Measurements from ENCODE around the gene LCK. TPM values are rescaled to one million over a fixed set of nuclear protein-coding genes. Genes with fewer than 3 reads are reported as not detected.

Gene LCK
- total RNA-seq, 4 donors from 2014 or later: 2.2 to 4.0 (median 3.5) TPM

DNA sequence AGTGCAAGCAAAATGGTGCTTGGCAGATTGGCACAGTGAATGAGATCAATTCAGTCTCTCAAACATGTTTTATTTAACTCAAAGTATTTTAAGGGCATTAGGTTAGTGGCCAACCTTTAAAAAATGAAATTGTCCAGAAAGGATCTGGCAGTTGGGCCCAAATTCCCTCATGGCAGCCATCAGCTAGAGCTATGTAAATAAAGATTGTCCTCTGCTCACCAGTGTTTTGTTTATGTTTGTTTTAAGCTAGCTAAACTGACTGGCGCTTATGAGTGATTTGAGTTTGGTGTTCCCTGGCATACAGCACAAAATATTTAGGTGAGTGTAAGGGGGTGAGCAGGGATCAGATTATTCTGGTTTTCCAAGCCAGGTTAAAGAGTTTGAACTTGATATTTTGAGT lies 58.9 kb downstream of the LCK start:
- 73 to 96% methylated on average over 1 of the region's 1 CpG for WGBS, 2 donors
- Histone ChIP-seq H3K4me1 (peaks cover 33 to 41% of the 10 kb centered on the region in 2 donors), H3K27ac (no peak overlapping the region), H3K36me3 (peaks cover 0 to 8% of the 10 kb centered on the region in 2 donors), H3K27me3 (no peaks in the 10 kb centered on the region), H3K4me3 (replicated peaks in 1 of 3) (no peak overlapping the region), H3K9me3 (no peaks in the 10 kb centered on the region)
- intact Hi-C loops (cut with DNase I): no loop called here
- no peak for DNase-seq
- no peak for TF ChIP-seq CTCF (IDR thresholded peaks at IDR 0.05)
- no peak for TF ChIP-seq POLR2A (IDR thresholded peaks at IDR 0.05)

DNA sequence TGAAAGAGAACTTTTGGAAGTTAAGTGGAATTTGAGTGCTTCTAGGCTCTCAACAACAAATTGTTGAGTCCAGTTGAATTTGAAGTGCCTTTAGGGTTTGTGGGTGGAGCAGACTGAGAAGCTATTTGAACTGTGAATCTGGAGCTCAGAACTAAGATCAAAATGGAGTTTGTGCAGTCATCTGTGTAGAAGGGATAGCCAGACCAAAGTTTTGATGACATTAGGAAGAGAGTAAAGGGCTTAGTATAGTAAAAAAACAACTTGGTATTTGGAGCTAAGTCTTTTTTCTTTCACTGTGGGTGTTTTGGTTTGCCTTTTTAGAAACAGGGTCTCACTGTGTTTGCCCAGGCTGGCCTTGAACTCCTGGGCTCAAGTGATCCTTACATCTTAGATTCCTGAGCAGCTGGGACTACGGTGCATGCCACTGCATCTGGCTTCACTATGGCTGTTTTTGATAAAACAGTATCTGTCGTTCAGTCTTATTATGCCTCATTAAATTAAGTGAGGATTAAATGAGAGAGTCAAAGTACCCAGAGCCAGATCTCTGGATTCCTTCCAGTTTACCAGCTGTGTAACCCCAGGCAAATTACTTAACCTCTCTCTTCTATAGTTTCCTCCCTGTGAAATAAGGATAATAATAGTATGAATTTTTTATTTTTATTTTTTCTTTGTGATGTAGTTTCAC lies 60.8 kb downstream of the LCK start:
- WGBS, 2 donors: 20 to 36% methylated on average over 2 of the region's 2 CpGs
- peaks cover 0 to 2% of the 10 kb centered on the region in 2 donors for H3K36me3 ChIP-seq
- peak overlapping the region in 1 of 3 donors; percentile 67 for H3K27ac ChIP-seq
- H3K9me3 ChIP-seq: no peaks in the 10 kb centered on the region
- no peaks in the 10 kb centered on the region for H3K27me3 ChIP-seq
- H3K4me1 ChIP-seq: peaks cover 33 to 47% of the 10 kb centered on the region in 2 donors
- intact Hi-C loops (cut with DNase I): no loop called here
- H3K4me3 ChIP-seq (replicated peaks in 1 of 3): no peak overlapping the region
- no peak for DNase-seq
- TF ChIP-seq POLR2A (IDR thresholded peaks at IDR 0.05) (no peak), CTCF (IDR thresholded peaks at IDR 0.05) (no peak)

GRCh38 chr1:32316903-32317277 lies 65.8 kb downstream of the LCK start:
- Histone ChIP-seq H3K9me3 (no peaks in the 10 kb centered on the region), H3K4me3 (replicated peaks in 1 of 3) (no peak overlapping the region), H3K4me1 (peaks cover 5 to 13% of the 10 kb centered on the region in 2 donors), H3K27me3 (no peaks in the 10 kb centered on the region), H3K36me3 (peaks cover 0 to 5% of the 10 kb centered on the region in 2 donors), H3K27ac (no peak overlapping the region)
- WGBS, 2 donors: 66 to 67% methylated on average over 3 of the region's 3 CpGs
- intact Hi-C loops (cut with DNase I): no loop called here
- TF ChIP-seq POLR2A (IDR thresholded peaks at IDR 0.05): no peak
- no peak for TF ChIP-seq CTCF (IDR thresholded peaks at IDR 0.05)
- DNase-seq: no peak

- no peak overlapping the region for H3K27ac ChIP-seq
- peaks cover 0 to 5% of the 10 kb centered on the region in 2 donors for H3K4me1 ChIP-seq
- H3K4me3 ChIP-seq (replicated peaks in 1 of 3): no peak overlapping the region
- TF ChIP-seq CTCF (IDR thresholded peaks at IDR 0.05): no peak
- H3K36me3 ChIP-seq: peaks cover 0 to 5% of the 10 kb centered on the region in 2 donors
- H3K9me3 ChIP-seq: no peaks in the 10 kb centered on the region
- H3K27me3 ChIP-seq: no peaks in the 10 kb centered on the region
- intact Hi-C loops (cut with DNase I): no loop called here
- 96 to 97% methylated on average over 10 of the region's 10 CpGs for WGBS, 2 donors
- no peak for DNase-seq
Observed at GRCh38 chr1:32318127-32318869, 67.2 kb downstream of the LCK start.

DNA sequence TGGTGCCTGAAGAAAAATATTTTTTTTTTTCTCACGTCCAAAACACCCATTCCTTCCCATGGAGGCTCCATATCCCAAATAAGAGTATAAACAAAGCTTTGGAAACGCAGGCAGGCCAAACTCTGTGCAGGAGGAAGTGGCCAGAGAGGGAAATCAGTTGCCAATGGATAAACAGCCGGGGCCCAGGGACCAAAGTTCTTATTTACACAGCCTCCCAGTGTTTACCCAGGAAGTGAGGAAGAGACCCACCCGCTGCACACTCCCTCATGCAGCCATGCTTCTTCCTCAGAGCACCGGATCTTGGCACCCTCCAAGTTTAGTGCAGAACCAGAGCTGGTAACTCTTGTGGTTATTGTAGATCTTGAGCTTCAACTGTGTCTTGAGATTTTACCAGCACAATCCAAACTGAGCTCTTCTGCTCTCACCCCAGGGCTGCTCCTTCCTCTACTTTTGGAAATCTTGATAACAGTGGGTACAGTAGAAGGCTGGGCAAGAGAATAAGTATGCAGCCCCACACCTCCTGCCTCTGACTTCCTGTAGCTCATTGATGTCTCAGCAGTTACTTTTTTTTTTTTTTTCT lies 70.7 kb downstream of the LCK start:
- peaks cover 7 to 11% of the 10 kb centered on the region in 2 donors for H3K36me3 ChIP-seq

More for the DNA sequence above, 70.7 kb downstream of the LCK start:
- no peak for DNase-seq
- WGBS, 2 donors: 68 to 76% methylated on average over 5 of the region's 5 CpGs
- intact Hi-C loops (cut with DNase I): no loop called here
- H3K27me3 ChIP-seq: no peaks in the 10 kb centered on the region
- no peaks in the 10 kb centered on the region for H3K9me3 ChIP-seq
- no peaks in the 10 kb centered on the region for H3K4me1 ChIP-seq
- H3K27ac ChIP-seq: no peak overlapping the region
- H3K4me3 ChIP-seq (replicated peaks in 1 of 3): no peak overlapping the region
- TF ChIP-seq CTCF (IDR thresholded peaks at IDR 0.05) (no peak), POLR2A (IDR thresholded peaks at IDR 0.05) (no peak)
